Stomach smooth muscle (tissue), 2 donors: ENCODE data around the gene BBS10.

Experiments used
- H3K27ac ChIP-seq: one replicate; pipeline ENCODE4 v1.7.0; 2013; ENCODE audit warnings: mild to moderate bottlenecking, low read length, inconsistent platforms
- H3K27me3 ChIP-seq, 2 donors: one replicate each; pipeline ENCODE4 v1.7.0; 2013; ENCODE audit warnings: low read length in 2 of 2; ENCODE audit not compliant: insufficient read depth in 2 of 2, control insufficient read depth in 1 of 2
- H3K36me3 ChIP-seq, 2 donors: one replicate each; pipeline ENCODE4 v1.7.0; 2013; ENCODE audit warnings: low read length in 2 of 2; ENCODE audit not compliant: control insufficient read depth in 2 of 2, insufficient read depth in 2 of 2
- H3K4me1 ChIP-seq: one replicate; pipeline ENCODE4 v1.7.0; 2013; ENCODE audit warnings: low read length; ENCODE audit not compliant: control insufficient read depth, insufficient read depth
- H3K4me3 ChIP-seq, 2 donors: one replicate each; pipeline ENCODE4 v1.7.0; 2013; ENCODE audit warnings: low read length in 2 of 2
- H3K9ac ChIP-seq, 2 donors: one replicate each; pipeline ENCODE4 v1.7.0; 2013; ENCODE audit warnings: low read length in 2 of 2, mild to moderate bottlenecking in 1 of 2
- H3K9me3 ChIP-seq, 2 donors: one replicate each; pipeline ENCODE4 v1.7.0; 2013; ENCODE audit warnings: low read length in 2 of 2; ENCODE audit not compliant: control insufficient read depth in 2 of 2
- donor health status: healthy.
- donor health status: Pancreatic carcinoma.

BBS10 gene

DNA sequence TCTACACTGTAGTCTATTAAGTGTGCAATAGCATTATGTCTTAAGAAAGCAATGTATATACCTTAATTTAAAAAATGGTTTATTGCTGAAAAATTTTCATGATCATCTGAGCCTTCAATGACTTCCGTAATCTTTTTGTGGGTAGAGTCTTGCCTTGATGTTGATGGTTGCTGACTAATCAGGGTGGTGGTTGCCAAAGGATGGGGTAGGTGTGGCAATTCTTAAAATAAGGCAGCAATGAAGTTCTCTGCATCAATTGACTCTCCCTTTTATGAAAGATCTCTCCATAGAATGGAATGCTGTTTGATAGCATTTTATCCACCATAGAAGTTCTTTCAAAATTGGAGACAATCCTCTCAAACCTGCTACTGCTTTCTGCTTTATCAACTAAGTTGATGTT lies 41.1 kb downstream of the BBS10 start:
- no peaks in the 10 kb centered on the region for H3K4me1 ChIP-seq
- no peaks in the 10 kb centered on the region for H3K36me3 ChIP-seq
- H3K9me3 ChIP-seq, result no peaks in the 10 kb centered on the region
- no peak overlapping the region for H3K4me3 ChIP-seq
- H3K27ac ChIP-seq, result no peak overlapping the region
- no peak overlapping the region for H3K9ac ChIP-seq
- H3K27me3 ChIP-seq, result no peaks in the 10 kb centered on the region

- no peak overlapping the region for H3K4me3 ChIP-seq
- no peaks in the 10 kb centered on the region for H3K27me3 ChIP-seq
- H3K36me3 ChIP-seq, result no peaks in the 10 kb centered on the region
- H3K9me3 ChIP-seq, result no peaks in the 10 kb centered on the region
- H3K4me1 ChIP-seq, result no peaks in the 10 kb centered on the region
- H3K27ac ChIP-seq, result no peak overlapping the region
- H3K9ac ChIP-seq, result no peak overlapping the region
Measured at GRCh38 chr12:76303989-76304460, 44.2 kb downstream of the BBS10 start.

DNA sequence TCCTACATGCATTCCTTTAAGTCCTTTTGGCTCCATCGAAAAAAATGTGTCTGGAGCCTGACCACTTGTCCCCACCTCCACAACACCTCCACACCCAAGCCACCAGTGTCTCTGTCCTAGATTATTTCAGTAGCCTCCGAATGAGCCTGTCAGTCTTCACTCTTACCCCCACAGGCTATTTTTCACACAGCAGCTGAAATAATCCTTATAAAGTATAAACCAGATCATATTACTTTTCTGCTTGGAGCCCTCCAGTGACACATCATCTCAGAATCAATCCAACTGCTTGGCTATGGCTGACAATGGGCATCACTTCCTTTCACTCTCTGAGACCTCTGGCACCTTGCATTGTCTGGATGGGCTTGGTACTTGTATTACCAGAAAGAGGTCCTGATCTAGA lies 44.9 kb downstream of the BBS10 start:
- Histone ChIP-seq H3K9ac (no peak overlapping the region), H3K9me3 (no peaks in the 10 kb centered on the region), H3K4me3 (no peak overlapping the region), H3K27me3 (no peaks in the 10 kb centered on the region), H3K27ac (no peak overlapping the region), H3K4me1 (no peaks in the 10 kb centered on the region), H3K36me3 (no peaks in the 10 kb centered on the region)

DNA sequence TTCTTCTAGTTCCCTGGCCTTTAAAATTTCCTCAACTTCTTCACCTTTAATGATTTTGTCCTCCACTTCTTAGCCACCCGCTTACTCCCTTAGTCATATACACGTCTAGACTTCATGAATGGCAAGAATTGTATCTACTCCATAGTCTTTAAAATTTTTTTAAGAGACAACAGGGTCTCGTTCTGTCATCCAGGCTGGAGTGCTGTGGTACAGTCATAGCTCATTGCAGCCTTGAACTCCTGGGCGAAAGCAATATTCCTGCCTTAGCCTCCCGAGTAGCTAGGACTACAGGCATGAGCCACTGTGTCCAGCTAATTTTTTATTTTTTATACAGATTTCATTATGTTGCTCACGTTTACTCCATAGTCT lies 47.9 kb downstream of the BBS10 start:
- no peak overlapping the region for H3K4me3 ChIP-seq
- no peaks in the 10 kb centered on the region for H3K36me3 ChIP-seq
- no peaks in the 10 kb centered on the region for H3K9me3 ChIP-seq
- H3K9ac ChIP-seq, result no peak overlapping the region
- H3K27me3 ChIP-seq, result no peaks in the 10 kb centered on the region
- no peaks in the 10 kb centered on the region for H3K4me1 ChIP-seq
- H3K27ac ChIP-seq, result no peak overlapping the region

GRCh38 chr12:76299536-76300296 lies 48.5 kb downstream of the BBS10 start:
- H3K36me3 ChIP-seq, result no peaks in the 10 kb centered on the region
- H3K27ac ChIP-seq, result no peak overlapping the region
- no peaks in the 10 kb centered on the region for H3K9me3 ChIP-seq
- H3K4me3 ChIP-seq, result no peak overlapping the region
- H3K4me1 ChIP-seq, result no peaks in the 10 kb centered on the region
- H3K27me3 ChIP-seq, result no peaks in the 10 kb centered on the region
- no peak overlapping the region for H3K9ac ChIP-seq
